HUES64 (cell line): ENCODE measurements around the gene FBLN1.

Experiments
- H3K27ac ChIP-seq: 2 replicates; pipeline ENCODE4 v1.7.0; 2013; ENCODE audit warnings: low read depth, low read length, inconsistent platforms
- H3K27me3 ChIP-seq: 2 replicates; pipeline ENCODE4 v1.6.1; 2013; ENCODE audit warnings: mild to moderate bottlenecking, low read length; ENCODE audit not compliant: insufficient read depth
- H3K36me3 ChIP-seq: 2 replicates; pipeline ENCODE4 v1.6.1; 2013; ENCODE audit warnings: mild to moderate bottlenecking, low read length; ENCODE audit not compliant: insufficient read depth
- H3K4me1 ChIP-seq: 2 replicates; pipeline ENCODE4 v1.6.1; 2013; ENCODE audit warnings: mild to moderate bottlenecking, low read length, moderate library complexity; ENCODE audit not compliant: insufficient read depth
- H3K4me3 ChIP-seq: 2 replicates; pipeline ENCODE4 v1.5.1; 2013; ENCODE audit warnings: mild to moderate bottlenecking, low read length, moderate library complexity
- H3K9ac ChIP-seq: 2 replicates; pipeline ENCODE4 v1.6.1; 2013; ENCODE audit warnings: mild to moderate bottlenecking, low read depth, low read length
- H3K9me3 ChIP-seq: 2 replicates; pipeline ENCODE4 v1.6.1; 2013; ENCODE audit warnings: low read depth, low read length; ENCODE audit not compliant: insufficient read depth
- WGBS: fragments of 150-250, 120-280 bp; methylation state at CpG from one replicate; pipeline ENCODE4 v1.1.7; 2013; ENCODE audit warnings: missing lambda C conversion rate; 5-methylcytosine and 5-hydroxymethylcytosine counted together

Gene FBLN1

GRCh38 chr22:45582236-45582954 is 79.7 kb downstream of the FBLN1 start:
- no peaks in the 10 kb centered on the region for H3K27me3 ChIP-seq

GRCh38 chr22:45582955-45583320 is 80.3 kb downstream of the FBLN1 start:
- Histone ChIP-seq H3K4me3 (no peak overlapping the region), H3K27ac (no peak overlapping the region), H3K27me3 (no peaks in the 10 kb centered on the region), H3K9ac (no peak overlapping the region), H3K4me1 (peaks cover 5% of the 10 kb centered on the region; the same call in 1 of the 2 replicates), H3K36me3 (peaks cover 4% of the 10 kb centered on the region; the same call in 1 of the 2 replicates), H3K9me3 (no peaks in the 10 kb centered on the region)
- 92% methylated on average over 6 of the region's 6 CpGs for WGBS

More at GRCh38 chr22:45582236-45582954, 79.7 kb downstream of the FBLN1 start:
- Histone ChIP-seq H3K36me3 (peaks cover 4% of the 10 kb centered on the region; the same call in 1 of the 2 replicates), H3K4me3 (no peak overlapping the region), H3K4me1 (no peaks in the 10 kb centered on the region), H3K9ac (no peak overlapping the region), H3K9me3 (no peaks in the 10 kb centered on the region), H3K27ac (no peak overlapping the region)
- 90% methylated on average over 15 of the region's 15 CpGs for WGBS

- Histone ChIP-seq H3K27ac (no peak overlapping the region), H3K4me1 (peaks cover 11% of the 10 kb centered on the region; the same call in 1 of the 2 replicates), H3K9ac (no peak overlapping the region), H3K36me3 (peaks cover 4% of the 10 kb centered on the region; the same call in 1 of the 2 replicates), H3K9me3 (no peaks in the 10 kb centered on the region), H3K27me3 (no peaks in the 10 kb centered on the region), H3K4me3 (no peak overlapping the region)
- 90% methylated on average over 5 of the region's 5 CpGs for WGBS
Observed at GRCh38 chr22:45583504-45583903, 80.8 kb downstream of the FBLN1 start.

- no peaks in the 10 kb centered on the region for H3K27me3 ChIP-seq
- no peak overlapping the region for H3K4me3 ChIP-seq
- 90% methylated on average over 14 of the region's 14 CpGs for WGBS
- H3K27ac ChIP-seq, result no peak overlapping the region
- H3K9me3 ChIP-seq, result no peaks in the 10 kb centered on the region
- H3K4me1 ChIP-seq, result peaks cover 13% of the 10 kb centered on the region; the same call in 1 of the 2 replicates
- no peaks in the 10 kb centered on the region for H3K36me3 ChIP-seq
- no peak overlapping the region for H3K9ac ChIP-seq
Observed at GRCh38 chr22:45584121-45584570, 81.5 kb downstream of the FBLN1 start.

- Histone ChIP-seq H3K4me1 (peaks cover 13% of the 10 kb centered on the region; the same call in 1 of the 2 replicates), H3K9me3 (no peaks in the 10 kb centered on the region), H3K27ac (no peak overlapping the region), H3K36me3 (no peaks in the 10 kb centered on the region), H3K27me3 (no peaks in the 10 kb centered on the region), H3K9ac (no peak overlapping the region), H3K4me3 (no peak overlapping the region)
- 93% methylated on average over 17 of the region's 17 CpGs for WGBS
Observed at GRCh38 chr22:45584621-45585436, 82.1 kb downstream of the FBLN1 start.

- peaks cover 13% of the 10 kb centered on the region; the same call in 1 of the 2 replicates for H3K4me1 ChIP-seq
- H3K27me3 ChIP-seq, result no peaks in the 10 kb centered on the region
Observed at GRCh38 chr22:45585437-45585755, 82.7 kb downstream of the FBLN1 start.

GRCh38 chr22:45585946-45586540 is 83.4 kb downstream of the FBLN1 start:
- H3K9me3 ChIP-seq, result no peaks in the 10 kb centered on the region
- 96% methylated on average over 19 of the region's 19 CpGs for WGBS
- H3K4me1 ChIP-seq, result peaks cover 13% of the 10 kb centered on the region; the same call in 1 of the 2 replicates
- H3K4me3 ChIP-seq, result no peak overlapping the region
- no peaks in the 10 kb centered on the region for H3K27me3 ChIP-seq
- H3K27ac ChIP-seq, result no peak overlapping the region
- H3K36me3 ChIP-seq, result no peaks in the 10 kb centered on the region
- no peak overlapping the region for H3K9ac ChIP-seq

More at GRCh38 chr22:45585437-45585755, 82.7 kb downstream of the FBLN1 start:
- Histone ChIP-seq H3K9me3 (no peaks in the 10 kb centered on the region), H3K36me3 (no peaks in the 10 kb centered on the region), H3K9ac (no peak overlapping the region), H3K4me3 (no peak overlapping the region), H3K27ac (no peak overlapping the region)
- 87% methylated on average over 13 of the region's 13 CpGs for WGBS

- Histone ChIP-seq H3K36me3 (no peaks in the 10 kb centered on the region), H3K27ac (no peak overlapping the region), H3K9ac (no peak overlapping the region), H3K9me3 (no peaks in the 10 kb centered on the region), H3K4me1 (peaks cover 13% of the 10 kb centered on the region; the same call in 1 of the 2 replicates), H3K27me3 (no peaks in the 10 kb centered on the region), H3K4me3 (no peak overlapping the region)
- WGBS, result 95% methylated on average over 31 of the region's 31 CpGs
Observed at GRCh38 chr22:45586651-45587405, 84.1 kb downstream of the FBLN1 start.

GRCh38 chr22:45587638-45588505 is 85.2 kb downstream of the FBLN1 start:
- H3K9ac ChIP-seq, result no peak overlapping the region
- H3K4me1 ChIP-seq, result peaks cover 13% of the 10 kb centered on the region; the same call in 1 of the 2 replicates
- H3K27ac ChIP-seq, result no peak overlapping the region
- no peak overlapping the region for H3K4me3 ChIP-seq
- 75% methylated on average over 16 of the region's 17 CpGs for WGBS
- no peaks in the 10 kb centered on the region for H3K36me3 ChIP-seq
- no peaks in the 10 kb centered on the region for H3K27me3 ChIP-seq
- H3K9me3 ChIP-seq, result no peaks in the 10 kb centered on the region

GRCh38 chr22:45589556-45589955 is 86.9 kb downstream of the FBLN1 start:
- no peak overlapping the region for H3K4me3 ChIP-seq
- H3K27ac ChIP-seq, result no peak overlapping the region
- no peaks in the 10 kb centered on the region for H3K9me3 ChIP-seq
- no peak overlapping the region for H3K9ac ChIP-seq
- H3K4me1 ChIP-seq, result peaks cover 13% of the 10 kb centered on the region; the same call in 1 of the 2 replicates
- H3K36me3 ChIP-seq, result no peaks in the 10 kb centered on the region
- WGBS, result 92% methylated on average over 8 of the region's 8 CpGs
- H3K27me3 ChIP-seq, result no peaks in the 10 kb centered on the region
